HEK293 (cell line): Measurements from ENCODE around the gene FERMT2.
A peak's percentile ranks its signal among the peaks of the same experiment; 100 is the strongest.

Experiments
- CTCF ChIA-PET: fragments of 350-600 bp; formaldehyde crosslinking; extraction: SDS; loops from one replicate; lab custom pipeline; 2021; ENCODE audit warnings: antibody characterized with exemption; lab: Yijun Ruan, JAX
- POLR2A ChIA-PET: fragments of 300-600 bp; formaldehyde crosslinking; extraction: SDS; loops from one replicate; lab custom pipeline; 2020; ENCODE audit warnings: antibody characterized with exemption, inconsistent platforms; lab: Yijun Ruan, JAX
- H3K27ac ChIP-seq: fragments of 200-500 bp; sonication (Bioruptor generic); 2 replicates; pipeline ENCODE4 v1.5.1; 2014; ENCODE audit warnings: low read depth, low read length, control low read depth, inconsistent platforms; ENCODE audit errors: extremely low read depth
- H3K36me3 ChIP-seq, 2 experiments: fragments of 200-500 bp in 1 of 2; sonication (Bioruptor generic) in 1 of 2; 1 replicate in 1 of 2; 2 replicates in 1 of 2; pipeline ENCODE4 v1.5.1; 2014 to 2017; ENCODE audit warnings: inconsistent platforms in 2 of 2, low read length in 2 of 2; ENCODE audit not compliant: control insufficient read depth in 2 of 2, insufficient read depth in 1 of 2
- H3K4me1 ChIP-seq: fragments of 200-500 bp; sonication (Bioruptor generic); 2 replicates; pipeline ENCODE4 v1.5.1; 2014; ENCODE audit warnings: mild to moderate bottlenecking, low read length, inconsistent platforms; ENCODE audit not compliant: control insufficient read depth, insufficient read depth
- H3K4me3 ChIP-seq: 2 replicates; pipeline ENCODE4 v1.5.1; 2011; ENCODE audit warnings: low read depth, mild to moderate bottlenecking, control low read depth, low read length, moderate library complexity
- H3K9me3 ChIP-seq: fragments of 200-500 bp; sonication (Bioruptor generic); 2 replicates; pipeline ENCODE4 v1.5.1; 2014; ENCODE audit warnings: low read depth, low read length, inconsistent platforms; ENCODE audit not compliant: control insufficient read depth, insufficient read depth
- FEZF1 ChIP-seq: fragments of 450-650 bp; formaldehyde crosslinking; IDR thresholded peaks from 2 replicates; pipeline ENCODE4 v1.5.1; 2016; ENCODE audit warnings: missing biosample characterization, missing genetic modification characterization
- GFI1B ChIP-seq: fragments of 450-650 bp; formaldehyde crosslinking; IDR thresholded peaks from 2 replicates; pipeline ENCODE4 v1.5.1; 2016; ENCODE audit warnings: missing biosample characterization, missing genetic modification characterization
- GLIS2 ChIP-seq: fragments of 450-650 bp; formaldehyde crosslinking; IDR thresholded peaks from 2 replicates; pipeline ENCODE4 v1.5.1; 2016; ENCODE audit warnings: missing biosample characterization, missing genetic modification characterization
- IKZF3 ChIP-seq: fragments of 450-650 bp; IDR thresholded peaks from 2 replicates; pipeline ENCODE4 v1.5.0; 2018; ENCODE audit warnings: missing biosample characterization, mild to moderate bottlenecking, missing genetic modification characterization, moderate library complexity
- KLF9 ChIP-seq: fragments of 450-650 bp; formaldehyde crosslinking; IDR thresholded peaks from 2 replicates; pipeline ENCODE4 v1.5.1; 2016; ENCODE audit warnings: missing biosample characterization, missing genetic modification characterization, low read depth
- PATZ1 ChIP-seq: fragments of 450-650 bp; formaldehyde crosslinking; IDR thresholded peaks from 2 replicates; pipeline ENCODE4 v1.5.1; 2016; ENCODE audit warnings: missing biosample characterization, missing genetic modification characterization
- PRDM1 ChIP-seq: fragments of 450-650 bp; formaldehyde crosslinking; IDR thresholded peaks from 2 replicates; pipeline ENCODE4; 2016; ENCODE audit warnings: missing biosample characterization, missing genetic modification characterization
- PRDM10 ChIP-seq: fragments of 450-650 bp; formaldehyde crosslinking; IDR thresholded peaks from 2 replicates; pipeline ENCODE4 v1.5.1; 2016; ENCODE audit warnings: missing biosample characterization, missing genetic modification characterization
- SCRT2 ChIP-seq: fragments of 450-650 bp; formaldehyde crosslinking; IDR thresholded peaks from 2 replicates; pipeline ENCODE4 v1.5.1; 2016; ENCODE audit warnings: missing biosample characterization, missing genetic modification characterization
- SP2 ChIP-seq: fragments of 450-650 bp; formaldehyde crosslinking; IDR thresholded peaks from 2 replicates; pipeline ENCODE4 v1.5.1; 2016; ENCODE audit warnings: missing biosample characterization, missing genetic modification characterization
- SP7 ChIP-seq: fragments of 450-650 bp; formaldehyde crosslinking; IDR thresholded peaks from 2 replicates; pipeline ENCODE4 v1.5.1; 2016; ENCODE audit warnings: missing biosample characterization, missing genetic modification characterization
- TRIM28 ChIP-seq: IDR thresholded peaks from 2 replicates; pipeline ENCODE4 v1.6.1; 2011; ENCODE audit warnings: low read length, control low read depth, borderline replicate concordance
- YY1 ChIP-seq: fragments of 450-650 bp; formaldehyde crosslinking; IDR thresholded peaks from 2 replicates; pipeline ENCODE4 v1.5.1; 2018; ENCODE audit warnings: missing biosample characterization, missing genetic modification characterization
- ZBTB26 ChIP-seq: fragments of 450-650 bp; formaldehyde crosslinking; optimal IDR thresholded peaks from 2 replicates; pipeline ENCODE3; 2016; ENCODE audit warnings: missing biosample characterization, mild to moderate bottlenecking, missing genetic modification characterization
- ZNF335 ChIP-seq: fragments of 450-650 bp; formaldehyde crosslinking; conservative IDR thresholded peaks from 2 replicates; pipeline ENCODE4 v1.5.1; 2016; ENCODE audit warnings: missing biosample characterization, missing genetic modification characterization
- ZNF341 ChIP-seq: fragments of 450-650 bp; formaldehyde crosslinking; IDR thresholded peaks from 2 replicates; pipeline ENCODE4; 2016; ENCODE audit warnings: low read depth, missing biosample characterization, missing genetic modification characterization
- ZNF37A ChIP-seq: fragments of 450-650 bp; IDR thresholded peaks from 2 replicates; pipeline ENCODE4 v1.5.1; 2018; ENCODE audit warnings: missing biosample characterization, missing genetic modification characterization
- ZNF423 ChIP-seq: fragments of 450-650 bp; formaldehyde crosslinking; IDR thresholded peaks from 2 replicates; pipeline ENCODE4 v1.5.1; 2016; ENCODE audit warnings: missing biosample characterization, missing genetic modification characterization
- ZNF48 ChIP-seq: fragments of 450-650 bp; formaldehyde crosslinking; IDR thresholded peaks from 2 replicates; pipeline ENCODE4 v1.5.1; 2016; ENCODE audit warnings: missing biosample characterization, missing genetic modification characterization
- ZNF558 ChIP-seq: fragments of 450-650 bp; formaldehyde crosslinking; IDR thresholded peaks from 2 replicates; pipeline ENCODE4 v1.5.1; 2016; ENCODE audit warnings: missing biosample characterization, missing genetic modification characterization
- ZNF561 ChIP-seq: fragments of 450-650 bp; IDR thresholded peaks from 2 replicates; pipeline ENCODE4 v1.5.1; 2018; ENCODE audit warnings: missing biosample characterization, missing genetic modification characterization, borderline replicate concordance
- ZNF585B ChIP-seq: fragments of 450-650 bp; formaldehyde crosslinking; IDR thresholded peaks from 2 replicates; pipeline ENCODE4 v1.5.1; 2016; ENCODE audit warnings: missing biosample characterization, missing genetic modification characterization
- ZNF600 ChIP-seq: fragments of 450-650 bp; formaldehyde crosslinking; IDR thresholded peaks from 2 replicates; pipeline ENCODE4 v1.5.1; 2016; ENCODE audit warnings: missing biosample characterization, missing genetic modification characterization
- ZNF747 ChIP-seq: fragments of 450-650 bp; formaldehyde crosslinking; IDR thresholded peaks from 2 replicates; pipeline ENCODE4 v1.5.1; 2016; ENCODE audit warnings: missing biosample characterization, missing genetic modification characterization
- ZNF76 ChIP-seq: fragments of 450-650 bp; formaldehyde crosslinking; IDR thresholded peaks from 2 replicates; pipeline ENCODE4; 2016; ENCODE audit warnings: low read depth, missing biosample characterization, missing genetic modification characterization, borderline replicate concordance
- TF ChIP-seq, protein P1 (sequence below): fragments of 450-650 bp; formaldehyde crosslinking; IDR thresholded peaks from 2 replicates; pipeline ENCODE4 v1.5.1; 2016; ENCODE audit warnings: missing biosample characterization, missing genetic modification characterization, low read depth

The FERMT2 gene

GRCh38 chr14:52951681-52952554 is 1.1 kb upstream of the FERMT2 start:
- Histone ChIP-seq H3K4me1 (peaks cover 17% of the 10 kb centered on the region; the same call in 1 of the 2 replicates), H3K9me3 (no peaks in the 10 kb centered on the region), H3K36me3 (peaks cover 0 to 4% of the 10 kb centered on the region in 2 experiments; a peak in 1 of 3 replicates), H3K27ac (peak overlapping the region; percentile 98), H3K4me3 (peak overlapping the region; percentile 76)
- POLR2A ChIA-PET: interaction anchor here (0.5 to 1.8 kb wide), 8 partner anchors 10 to 400 kb away, joined by 3 to 8 read pairs (median 4); partner anchors contain the start of genes GNPNAT1, GPR137C and TXNDC16
- CTCF ChIA-PET: interaction anchor here (0.6 to 1.2 kb wide), 8 partner anchors 9 to 267 kb away, joined by 3 to 5 read pairs (median 3); no protein-coding TSS in a partner anchor
- TF ChIP-seq FEZF1 (no peak), ZNF335 (tag by site-specific recombination) (peak; percentile 61; the same call in 1 of the 2 replicates), GFI1B (tag by site-specific recombination) (no peak), PRDM1 (tag by site-specific recombination) (peak; percentile 25; the same call in 1 of the 2 replicates), ZNF341 (tag by site-specific recombination) (peak; percentile 63), ZNF558 (tag by site-specific recombination) (no peak), SCRT2 (tag by site-specific recombination) (peak; percentile 90), TRIM28 (peak; percentile 60; the same call in 1 of the 2 replicates), SP7 (tag by site-specific recombination) (0 out of 2 replicates have a peak, but pooled peaks have one; percentile 1), ZNF37A (tag by site-specific recombination) (no peak), PRDM10 (0 out of 2 replicates have a peak, but pooled peaks have one; percentile 12), ZNF48 (tag by site-specific recombination) (no peak), ZNF76 (tag by site-specific recombination) (0 out of 2 replicates have a peak, but pooled peaks have one; percentile 2), ZNF423 (0 out of 2 replicates have a peak, but pooled peaks have one; percentile 3), ZNF561 (tag by site-specific recombination) (0 out of 2 replicates have a peak, but pooled peaks have one; percentile 20), ZNF600 (tag by site-specific recombination) (no peak), ZNF747 (tag by site-specific recombination) (no peak), GLIS2 (tag by site-specific recombination) (peak; percentile 22; the same call in 1 of the 2 replicates)

- Histone ChIP-seq H3K27ac (peak overlapping the region; percentile 97), H3K36me3 (peaks cover 0 to 13% of the 10 kb centered on the region in 2 experiments; a peak in 1 of 3 replicates), H3K9me3 (no peaks in the 10 kb centered on the region), H3K4me1 (peaks cover 17% of the 10 kb centered on the region; the same call in 1 of the 2 replicates), H3K4me3 (peak overlapping the region; percentile 96)
- ChIA-PET POLR2A (interaction anchor here (1.0 to 1.3 kb wide), 2 partner anchors 10 to 115 kb away, joined by 3 to 10 read pairs; no protein-coding TSS in a partner anchor), CTCF (interaction anchor here (0.6 kb wide), 1 partner anchor 105 kb away, joined by 6 read pairs; no protein-coding TSS in a partner anchor)
- TF ChIP-seq SP2 (peak; percentile 40), YY1 (tag by site-specific recombination) (peak; percentile 31; the same call in 1 of the 2 replicates), ZBTB26 (tag by site-specific recombination) (peak; percentile 60), KLF9 (tag by site-specific recombination) (peak; percentile 48), PATZ1 (no peak), IKZF3 (tag by site-specific recombination) (0 out of 2 replicates have a peak, but pooled peaks have one; percentile 3), ZNF585B (tag by site-specific recombination) (no peak)
- TF ChIP-seq, protein P1, sequence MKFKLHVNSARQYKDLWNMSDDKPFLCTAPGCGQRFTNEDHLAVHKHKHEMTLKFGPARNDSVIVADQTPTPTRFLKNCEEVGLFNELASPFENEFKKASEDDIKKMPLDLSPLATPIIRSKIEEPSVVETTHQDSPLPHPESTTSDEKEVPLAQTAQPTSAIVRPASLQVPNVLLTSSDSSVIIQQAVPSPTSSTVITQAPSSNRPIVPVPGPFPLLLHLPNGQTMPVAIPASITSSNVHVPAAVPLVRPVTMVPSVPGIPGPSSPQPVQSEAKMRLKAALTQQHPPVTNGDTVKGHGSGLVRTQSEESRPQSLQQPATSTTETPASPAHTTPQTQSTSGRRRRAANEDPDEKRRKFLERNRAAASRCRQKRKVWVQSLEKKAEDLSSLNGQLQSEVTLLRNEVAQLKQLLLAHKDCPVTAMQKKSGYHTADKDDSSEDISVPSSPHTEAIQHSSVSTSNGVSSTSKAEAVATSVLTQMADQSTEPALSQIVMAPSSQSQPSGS (tag by site-specific recombination): no peak
Observed at GRCh38 chr14:52950410-52950897, 396 bp downstream of the FERMT2 start.
